ENCODE measurements around the gene GPR139.

GPR139 gene

GRCh38 chr16:20079106-20079505 lies 5.4 kb upstream of the GPR139 start:
- no peaks in the 10 kb centered on the region for H3K4me1 Mint-ChIP-seq
- peaks cover 22% of the 10 kb centered on the region for H3K27me3 Mint-ChIP-seq
- no peak overlapping the region for H3K4me3 Mint-ChIP-seq
- ATAC-seq (replicated peaks; ENCODE audit: extremely low read depth, poor library complexity, severe bottlenecking) (no peak), DNase-seq (ENCODE audit: low spot score in 2 of 2) (no peak)
- peaks cover 10% of the 10 kb centered on the region for H3K9me3 Mint-ChIP-seq
- H3K36me3 Mint-ChIP-seq (ENCODE audit: insufficient read depth): peaks cover 2% of the 10 kb centered on the region
- no peak overlapping the region for H3K27ac Mint-ChIP-seq (ENCODE audit: low read depth)

- Mint-ChIP-seq H3K36me3 (ENCODE audit: insufficient read depth) (peaks cover 2% of the 10 kb centered on the region), H3K27me3 (peaks cover 44% of the 10 kb centered on the region), H3K4me1 (no peaks in the 10 kb centered on the region), H3K9me3 (peaks cover 10% of the 10 kb centered on the region), H3K4me3 (no peak overlapping the region), H3K27ac (ENCODE audit: low read depth) (no peak overlapping the region)
- DNase-seq (ENCODE audit: low spot score in 2 of 2): no peak
- ATAC-seq (replicated peaks; ENCODE audit: extremely low read depth, poor library complexity, severe bottlenecking): no peak
Measured at GRCh38 chr16:20075243-20075642, 1.6 kb upstream of the GPR139 start.

GRCh38 chr16:20074099-20074991 lies 655 bp upstream of the GPR139 start:
- peaks cover 2% of the 10 kb centered on the region for H3K36me3 Mint-ChIP-seq (ENCODE audit: insufficient read depth)
- H3K27me3 Mint-ChIP-seq: peaks cover 44% of the 10 kb centered on the region
- peaks cover 15% of the 10 kb centered on the region for H3K9me3 Mint-ChIP-seq
- H3K4me1 Mint-ChIP-seq: no peaks in the 10 kb centered on the region
- H3K27ac Mint-ChIP-seq (ENCODE audit: low read depth): no peak overlapping the region
- DNase-seq (ENCODE audit: low spot score in 2 of 2): no peak
- ATAC-seq (replicated peaks; ENCODE audit: extremely low read depth, poor library complexity, severe bottlenecking): no peak
- H3K4me3 Mint-ChIP-seq: no peak overlapping the region

GRCh38 chr16:20072874-20073202 lies 852 bp downstream of the GPR139 start:
- no peak overlapping the region for H3K4me3 Mint-ChIP-seq
- no peaks in the 10 kb centered on the region for H3K4me1 Mint-ChIP-seq
- no peak overlapping the region for H3K27ac Mint-ChIP-seq (ENCODE audit: low read depth)
- H3K36me3 Mint-ChIP-seq (ENCODE audit: insufficient read depth): peaks cover 2% of the 10 kb centered on the region
- H3K27me3 Mint-ChIP-seq: peaks cover 44% of the 10 kb centered on the region
- DNase-seq (ENCODE audit: low spot score in 2 of 2): no peak
- ATAC-seq (replicated peaks; ENCODE audit: extremely low read depth, poor library complexity, severe bottlenecking): no peak
- peaks cover 7% of the 10 kb centered on the region for H3K9me3 Mint-ChIP-seq

- H3K36me3 Mint-ChIP-seq (ENCODE audit: insufficient read depth): peaks cover 2% of the 10 kb centered on the region
- ATAC-seq (replicated peaks; ENCODE audit: extremely low read depth, poor library complexity, severe bottlenecking) (no peak), DNase-seq (ENCODE audit: low spot score in 2 of 2) (no peak)
- no peaks in the 10 kb centered on the region for H3K4me1 Mint-ChIP-seq
- peaks cover 44% of the 10 kb centered on the region for H3K27me3 Mint-ChIP-seq
- H3K9me3 Mint-ChIP-seq: peaks cover 11% of the 10 kb centered on the region
- H3K4me3 Mint-ChIP-seq: no peak overlapping the region
- no peak overlapping the region for H3K27ac Mint-ChIP-seq (ENCODE audit: low read depth)
Measured at GRCh38 chr16:20072146-20072873, 1.4 kb downstream of the GPR139 start.

GRCh38 chr16:20064931-20065330 lies 8.8 kb downstream of the GPR139 start:
- ATAC-seq (replicated peaks; ENCODE audit: extremely low read depth, poor library complexity, severe bottlenecking): no peak
- no peak overlapping the region for H3K4me3 Mint-ChIP-seq
- no peaks in the 10 kb centered on the region for H3K4me1 Mint-ChIP-seq
- H3K9me3 Mint-ChIP-seq: peaks cover 15% of the 10 kb centered on the region
- H3K27ac Mint-ChIP-seq (ENCODE audit: low read depth): no peak overlapping the region
- no peak for DNase-seq (ENCODE audit: low spot score in 2 of 2)
- no peaks in the 10 kb centered on the region for H3K36me3 Mint-ChIP-seq (ENCODE audit: insufficient read depth)
- H3K27me3 Mint-ChIP-seq: no peaks in the 10 kb centered on the region

- H3K36me3 Mint-ChIP-seq (ENCODE audit: insufficient read depth): no peaks in the 10 kb centered on the region
- DNase-seq (ENCODE audit: low spot score in 2 of 2) (no peak), ATAC-seq (replicated peaks; ENCODE audit: extremely low read depth, poor library complexity, severe bottlenecking) (no peak)
- H3K27ac Mint-ChIP-seq (ENCODE audit: low read depth): no peak overlapping the region
- H3K9me3 Mint-ChIP-seq: peaks cover 12% of the 10 kb centered on the region
- H3K4me3 Mint-ChIP-seq: no peak overlapping the region
- no peaks in the 10 kb centered on the region for H3K4me1 Mint-ChIP-seq
- no peaks in the 10 kb centered on the region for H3K27me3 Mint-ChIP-seq
Measured at GRCh38 chr16:20064520-20064919, 9.2 kb downstream of the GPR139 start.

- no peak overlapping the region for H3K27ac Mint-ChIP-seq (ENCODE audit: low read depth)
- H3K36me3 Mint-ChIP-seq (ENCODE audit: insufficient read depth): no peaks in the 10 kb centered on the region
- no peak overlapping the region for H3K4me3 Mint-ChIP-seq
- ATAC-seq (replicated peaks; ENCODE audit: extremely low read depth, poor library complexity, severe bottlenecking) (no peak), DNase-seq (ENCODE audit: low spot score in 2 of 2) (no peak)
- no peaks in the 10 kb centered on the region for H3K4me1 Mint-ChIP-seq
- no peaks in the 10 kb centered on the region for H3K27me3 Mint-ChIP-seq
- peaks cover 10% of the 10 kb centered on the region for H3K9me3 Mint-ChIP-seq
Measured at GRCh38 chr16:20061132-20061531, 12.6 kb downstream of the GPR139 start.

GRCh38 chr16:20056436-20056835 lies 17.3 kb downstream of the GPR139 start:
- Mint-ChIP-seq H3K4me3 (no peak overlapping the region), H3K36me3 (ENCODE audit: insufficient read depth) (no peaks in the 10 kb centered on the region), H3K27ac (ENCODE audit: low read depth) (no peak overlapping the region), H3K27me3 (no peaks in the 10 kb centered on the region), H3K4me1 (no peaks in the 10 kb centered on the region), H3K9me3 (peaks cover 10% of the 10 kb centered on the region)
- no peak for DNase-seq (ENCODE audit: low spot score in 2 of 2)
- no peak for ATAC-seq (replicated peaks; ENCODE audit: extremely low read depth, poor library complexity, severe bottlenecking)

GRCh38 chr16:20053336-20053735 lies 20.4 kb downstream of the GPR139 start:
- DNase-seq (ENCODE audit: low spot score in 2 of 2): no peak
- Mint-ChIP-seq H3K36me3 (ENCODE audit: insufficient read depth) (no peaks in the 10 kb centered on the region), H3K4me1 (no peaks in the 10 kb centered on the region), H3K27me3 (peaks cover 10% of the 10 kb centered on the region), H3K9me3 (peaks cover 5% of the 10 kb centered on the region), H3K27ac (ENCODE audit: low read depth) (no peak overlapping the region), H3K4me3 (no peak overlapping the region)
- no peak for ATAC-seq (replicated peaks; ENCODE audit: extremely low read depth, poor library complexity, severe bottlenecking)

GRCh38 chr16:20051611-20052010 lies 22.1 kb downstream of the GPR139 start:
- Mint-ChIP-seq H3K4me3 (no peak overlapping the region), H3K36me3 (ENCODE audit: insufficient read depth) (no peaks in the 10 kb centered on the region), H3K4me1 (no peaks in the 10 kb centered on the region), H3K27ac (ENCODE audit: low read depth) (no peak overlapping the region), H3K9me3 (peaks cover 5% of the 10 kb centered on the region), H3K27me3 (peaks cover 10% of the 10 kb centered on the region)
- no peak for ATAC-seq (replicated peaks; ENCODE audit: extremely low read depth, poor library complexity, severe bottlenecking)
- DNase-seq (ENCODE audit: low spot score in 2 of 2): no peak

GRCh38 chr16:20051147-20051546 lies 22.5 kb downstream of the GPR139 start:
- no peak for ATAC-seq (replicated peaks; ENCODE audit: extremely low read depth, poor library complexity, severe bottlenecking)

GRCh38 chr16:20049831-20050230 lies 23.9 kb downstream of the GPR139 start:
- Mint-ChIP-seq H3K9me3 (peaks cover 5% of the 10 kb centered on the region), H3K27me3 (peaks cover 10% of the 10 kb centered on the region), H3K4me3 (no peak overlapping the region), H3K4me1 (no peaks in the 10 kb centered on the region), H3K36me3 (ENCODE audit: insufficient read depth) (no peaks in the 10 kb centered on the region), H3K27ac (ENCODE audit: low read depth) (no peak overlapping the region)
- DNase-seq (ENCODE audit: low spot score in 2 of 2) (no peak), ATAC-seq (replicated peaks; ENCODE audit: extremely low read depth, poor library complexity, severe bottlenecking) (no peak)

More at GRCh38 chr16:20051147-20051546, 22.5 kb downstream of the GPR139 start:
- Mint-ChIP-seq H3K4me1 (no peaks in the 10 kb centered on the region), H3K4me3 (no peak overlapping the region), H3K9me3 (peaks cover 5% of the 10 kb centered on the region), H3K27ac (ENCODE audit: low read depth) (no peak overlapping the region), H3K27me3 (peaks cover 10% of the 10 kb centered on the region), H3K36me3 (ENCODE audit: insufficient read depth) (no peaks in the 10 kb centered on the region)
- no peak for DNase-seq (ENCODE audit: low spot score in 2 of 2)

Measured in central memory CD8-positive, alpha-beta T cell (primary cell).